AG04450 (cell line): ENCODE data around the gene PAX2. TPM values are rescaled to one million over a fixed set of nuclear protein-coding genes. Genes with fewer than 3 reads are reported as not detected.

Source experiments
- CTCF ChIA-PET: fragments of 300-600, 350-600 bp; formaldehyde crosslinking; extraction: SDS; loops from one replicate; lab custom pipeline; 2022; ENCODE audit warnings: antibody characterized with exemption, inconsistent platforms; lab: Charles Lee
- POLR2A ChIA-PET: fragments of 350-600 bp; formaldehyde crosslinking; extraction: SDS; loops from one replicate; lab custom pipeline; 2021; ENCODE audit warnings: antibody characterized with exemption, inconsistent platforms; lab: Yijun Ruan, JAX
- DNase-seq: peaks from one replicate; pipeline ENCODE4 v3.0.0-alpha.2; 2011; ENCODE audit warnings: low read depth, low spot score
- H3K27ac ChIP-seq: one replicate; pipeline ENCODE4 v1.5.1; 2012; ENCODE audit warnings: low read depth, low read length, control low read depth
- H3K27me3 ChIP-seq: one replicate; pipeline ENCODE4 v1.6.0; 2012; ENCODE audit warnings: low read length; ENCODE audit not compliant: control insufficient read depth, insufficient read depth
- H3K4me3 ChIP-seq: 2 replicates; pipeline ENCODE4 v1.5.1; 2011; ENCODE audit warnings: mild to moderate bottlenecking, low read depth, low read length, control low read depth
- H3K9me3 ChIP-seq: 2 replicates; pipeline ENCODE4 v1.5.1; 2012; ENCODE audit warnings: low read length; ENCODE audit not compliant: control insufficient read depth, insufficient read depth
- CTCF ChIP-seq: IDR thresholded peaks from 2 replicates; pipeline ENCODE4 v1.5.1; 2011; ENCODE audit warnings: low read depth, low read length, control low read depth, inconsistent platforms
- polyA plus RNA-seq: library from polyadenylated mRNA; depleted of rRNA; stranded (reverse); fragments of >200 nt; gene quantifications from 2 replicates; pipeline ENCODE4 v1.2.3, GENCODE V29; 2011

The PAX2 gene
- polyA plus RNA-seq, 1 experiment: not detected

- DNase-seq: no peak
- H3K9me3 ChIP-seq: no peaks in the 10 kb centered on the region; the same call in 1 of the 2 replicates
- no peak overlapping the region for H3K27ac ChIP-seq
- H3K27me3 ChIP-seq: peaks cover 77% of the 10 kb centered on the region
- ChIA-PET POLR2A (no interaction called here), CTCF (interaction anchor here (0.7 kb wide), 1 partner anchor 19 kb away, joined by 3 read pairs; no protein-coding TSS in a partner anchor)
- H3K4me3 ChIP-seq: no peak overlapping the region
- no peak for TF ChIP-seq CTCF
Measured at GRCh38 chr10:100824886-100825285, 79.5 kb downstream of the PAX2 start.

GRCh38 chr10:100825325-100825875 lies 80.0 kb downstream of the PAX2 start:
- Histone ChIP-seq H3K27me3 (peaks cover 82% of the 10 kb centered on the region), H3K27ac (no peak overlapping the region), H3K9me3 (no peaks in the 10 kb centered on the region; the same call in 1 of the 2 replicates), H3K4me3 (no peak overlapping the region)
- DNase-seq: no peak
- ChIA-PET CTCF (no interaction called here), POLR2A (no interaction called here)
- TF ChIP-seq CTCF: no peak

GRCh38 chr10:100826031-100826651 lies 80.8 kb downstream of the PAX2 start:
- no peak for DNase-seq
- Histone ChIP-seq H3K4me3 (no peak overlapping the region), H3K9me3 (no peaks in the 10 kb centered on the region; the same call in 1 of the 2 replicates), H3K27ac (no peak overlapping the region), H3K27me3 (peaks cover 84% of the 10 kb centered on the region)
- TF ChIP-seq CTCF: no peak
- POLR2A ChIA-PET: no interaction called here
- CTCF ChIA-PET: no interaction called here

- ChIA-PET CTCF (no interaction called here), POLR2A (no interaction called here)
- no peak overlapping the region for H3K27ac ChIP-seq
- H3K9me3 ChIP-seq: no peaks in the 10 kb centered on the region; the same call in 1 of the 2 replicates
- H3K4me3 ChIP-seq: no peak overlapping the region
- no peak for TF ChIP-seq CTCF
- DNase-seq: no peak
- peaks cover 84% of the 10 kb centered on the region for H3K27me3 ChIP-seq
Measured at GRCh38 chr10:100826661-100826982, 81.2 kb downstream of the PAX2 start.

GRCh38 chr10:100826983-100827818 lies 81.8 kb downstream of the PAX2 start:
- H3K27me3 ChIP-seq: peaks cover 86% of the 10 kb centered on the region
- ChIA-PET CTCF (interaction anchor here (0.6 kb wide), 1 partner anchor 25 kb away, joined by 9 read pairs; no protein-coding TSS in a partner anchor), POLR2A (no interaction called here)
- DNase-seq: no peak
- TF ChIP-seq CTCF: no peak
- H3K9me3 ChIP-seq: no peaks in the 10 kb centered on the region; the same call in 1 of the 2 replicates
- no peak overlapping the region for H3K4me3 ChIP-seq
- no peak overlapping the region for H3K27ac ChIP-seq
